Measurements from ENCODE around the gene RGMA.

- TF ChIP-seq CTCF (conservative IDR thresholded peaks at IDR 0.05 in 1 of 2, IDR thresholded peaks at IDR 0.05 in 1 of 2; ENCODE audit: low read depth in 1 of 2, low read length in 2 of 2) (no peak), EZH2 (IDR thresholded peaks at IDR 0.05; ENCODE audit: low read length, missing control alignments) (no peak)
These were observed 46.2 kb downstream of the RGMA start for GRCh38 chr15:93042691-93043378.
